Transverse colon (tissue), 4 donors: Measurements from ENCODE around the gene TMUB2. TPM values are rescaled to one million over a fixed set of nuclear protein-coding genes. Genes with fewer than 3 reads are reported as not detected.

ENCODE experiments used
- DNase-seq: peaks from one replicate; pipeline ENCODE4 v3.0.0-alpha.2; 2019
- H3K27ac ChIP-seq, 4 donors: fragments of 200-600 bp; sonication (generic); 2 replicates each; pipeline ENCODE4 v1.5.1; 2016 to 2018; ENCODE audit warnings: inconsistent platforms in 4 of 4
- H3K27me3 ChIP-seq: fragments of 200-600 bp; sonication (generic); 2 replicates; pipeline ENCODE4 v1.5.1; 2017; ENCODE audit warnings: inconsistent platforms
- H3K36me3 ChIP-seq, 4 donors: fragments of 200-600 bp; sonication (generic); 2 replicates each; pipeline ENCODE4 v1.5.1; 2017 to 2019; ENCODE audit warnings: inconsistent platforms in 4 of 4
- H3K4me1 ChIP-seq, 4 donors: fragments of 200-600 bp; sonication (generic); 2 replicates each; pipeline ENCODE4 v1.5.1; 2017 to 2020; ENCODE audit warnings: inconsistent platforms in 4 of 4
- H3K4me3 ChIP-seq, 4 donors: fragments of 200-600 bp; sonication (generic); 1 replicate in 1 of 4; 2 replicates in 3 of 4; pipeline versions ENCODE4 v1.5.1 to v1.6.1; 2017 to 2019; ENCODE audit warnings: inconsistent platforms in 4 of 4
- H3K9me3 ChIP-seq, 2 donors: fragments of 200-600 bp; sonication (generic); 2 replicates each; pipeline ENCODE4 v1.5.1; 2017 to 2019; ENCODE audit warnings: inconsistent platforms in 2 of 2
- CTCF ChIP-seq, 5 experiments: fragments of 200-600 bp in 3 of 5; fragments of 450-650 bp in 2 of 5; sonication (generic) in 3 of 5; IDR thresholded peaks; 1 replicate in 2 of 5; 2 replicates in 3 of 5; pipeline ENCODE4 v1.5.1; 2016 to 2017; ENCODE audit warnings: antibody characterized with exemption in 5 of 5, inconsistent platforms in 3 of 5, mild to moderate bottlenecking in 2 of 5, moderate library complexity in 1 of 5
- EP300 ChIP-seq: sonication (generic); formaldehyde crosslinking; IDR thresholded peaks from one replicate; pipeline ENCODE4 v1.6.1; 2017; ENCODE audit warnings: antibody characterized with exemption, low read depth
- POLR2A ChIP-seq: fragments of 450-650 bp; IDR thresholded peaks from one replicate; pipeline ENCODE4 v1.6.1; 2016; ENCODE audit warnings: antibody characterized with exemption, mild to moderate bottlenecking, moderate library complexity
- POLR2AphosphoS5 ChIP-seq, 3 donors: sonication (generic); formaldehyde crosslinking; IDR thresholded peaks; one replicate each; pipeline ENCODE4 v1.6.1; 2016; ENCODE audit warnings: antibody characterized with exemption in 3 of 3
- WGBS, 2 donors: methylation state at CpG; one replicate each; pipeline ENCODE4 v1.1.5; 2018; ENCODE audit warnings: low coverage in 1 of 2; 5-methylcytosine and 5-hydroxymethylcytosine counted together
- in situ Hi-C, 4 donors: fragments of 200-750 bp; cut with MboI; loops; one replicate each; pipeline versions ENCODE4 v1.15.0 to v1.15.1; 2017; ENCODE audit warnings: low sequenced_read_pairs in 3 of 4, low pct_ligation_motif_present in 1 of 4, low pct_unique_long_range_greater_than_20kb in 1 of 4
- intact Hi-C: fragments of 100-400 bp; cut with DNase I; formaldehyde crosslinking; loops from one replicate; pipeline ENCODE4 v1.15.1; 2023; ENCODE audit warnings: low total_unique reads
- total RNA-seq, 4 donors: library from RNA; depleted of rRNA; stranded (reverse); fragments of >200 nt; gene quantifications; one replicate each; pipeline ENCODE4 v1.1.0, GENCODE V29; 2016

Gene TMUB2
- total RNA-seq, 4 donors from 2014 or later = 53.4 to 70.5 (median 60.6) TPM

- Histone ChIP-seq H3K36me3 (peaks cover 0 to 12% (median 0%) of the 10 kb centered on the region in 4 donors), H3K4me1 (peaks cover 0 to 11% (median 3%) of the 10 kb centered on the region in 4 donors), H3K27me3 (no peaks in the 10 kb centered on the region), H3K27ac (no peak overlapping the region), H3K4me3 (no peak overlapping the region), H3K9me3 (no peaks in the 10 kb centered on the region)
- intact Hi-C loops = no loop called here
- TF ChIP-seq POLR2AphosphoS5 (IDR thresholded peaks at IDR 0.05) (no peak), EP300 (no peak), CTCF (IDR thresholded peaks at IDR 0.05) (no peak)
- no peak for DNase-seq
- WGBS, 2 donors = 90 to 100% methylated on average over 1 to 2 of the region's 2 CpGs
- in situ Hi-C loops = loop anchor here in 2 of 4 donors (25.0 kb wide), 2 partner anchors 112 to 237 kb away; partner anchors contain the start of genes G6PC3 (in 1 of the 2), LSM12 (in 1 of the 2) and PPY (in 1 of the 2)
Observed at GRCh38 chr17:44174427-44174826, 12.3 kb upstream of the TMUB2 start.

DNA sequence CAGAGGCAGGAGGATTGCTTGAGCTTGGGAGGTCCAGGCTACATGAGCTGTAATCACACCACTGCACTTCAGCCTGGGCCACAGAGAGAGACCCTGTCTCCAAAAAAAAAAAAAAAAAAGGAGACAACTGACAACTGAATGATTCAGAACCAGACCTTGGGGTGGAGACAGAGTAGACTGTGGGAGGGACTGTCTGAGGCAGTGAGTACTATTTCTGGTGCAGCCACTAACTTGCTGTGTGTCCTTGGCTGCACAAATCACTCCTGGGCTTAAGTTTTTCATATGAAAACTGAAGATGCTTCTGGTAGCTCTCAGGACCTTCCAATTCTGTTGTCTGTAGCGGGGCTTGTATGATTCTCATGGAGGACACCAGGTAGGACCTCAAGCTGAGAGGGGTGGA is 10.5 kb upstream of the TMUB2 start:
- WGBS, 2 donors = 100% methylated on average over 1 of the region's 1 CpG; no CpG with 5 or more reads in 1 of the 2 donors
- no peak for TF ChIP-seq POLR2AphosphoS5 (IDR thresholded peaks at IDR 0.05)
- no peak for TF ChIP-seq EP300
- TF ChIP-seq POLR2A = no peak
- TF ChIP-seq CTCF (IDR thresholded peaks at IDR 0.05) = no peak

DNA sequence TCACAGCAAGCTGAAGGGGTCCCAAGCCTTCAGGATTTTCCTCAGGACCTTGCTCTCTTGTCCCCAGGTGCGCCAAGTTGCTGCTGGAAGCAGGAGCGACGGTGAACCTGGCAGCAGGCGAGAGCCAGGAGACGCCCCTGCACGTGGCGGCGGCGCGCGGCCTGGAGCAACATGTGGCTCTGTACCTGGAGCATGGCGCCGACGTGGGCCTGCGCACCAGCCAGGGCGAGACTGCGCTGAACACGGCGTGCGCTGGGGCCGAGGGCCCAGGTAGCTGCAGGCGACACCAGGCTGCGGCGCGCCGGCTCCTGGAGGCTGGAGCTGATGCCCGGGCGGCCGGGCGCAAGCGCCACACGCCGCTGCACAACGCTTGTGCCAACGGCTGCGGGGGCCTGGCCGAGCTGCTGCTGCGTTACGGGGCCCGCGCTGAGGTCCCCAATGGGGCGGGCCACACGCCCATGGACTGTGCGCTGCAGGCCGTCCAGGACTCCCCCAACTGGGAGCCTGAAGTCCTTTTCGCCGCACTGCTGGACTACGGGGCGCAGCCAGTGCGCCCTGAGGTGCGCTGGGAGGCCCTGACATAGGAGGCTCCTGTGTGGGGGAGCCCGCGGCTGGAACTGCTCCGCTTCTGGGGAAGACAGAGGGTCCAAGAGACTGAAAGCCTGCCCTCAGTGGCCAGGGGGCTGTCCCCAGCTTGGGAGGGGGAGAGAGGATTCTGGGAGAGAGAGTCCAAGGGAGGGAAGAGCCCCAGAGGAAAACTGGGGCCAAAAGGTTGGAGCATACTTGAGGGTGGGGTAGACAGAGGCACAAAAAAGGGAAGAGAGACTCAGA is 9.9 kb upstream of the TMUB2 start:
- H3K27me3 ChIP-seq = no peaks in the 10 kb centered on the region
- H3K4me1 ChIP-seq = peaks cover 0 to under 1% (median 0%) of the 10 kb centered on the region in 4 donors
- peaks cover 0 to 12% (median 0%) of the 10 kb centered on the region in 4 donors for H3K36me3 ChIP-seq
- DNase-seq = no peak
- in situ Hi-C loops (no loop called here), intact Hi-C loops (no loop called here)
- no peaks in the 10 kb centered on the region for H3K9me3 ChIP-seq
- no peak for TF ChIP-seq POLR2AphosphoS5 (IDR thresholded peaks at IDR 0.05)
- TF ChIP-seq POLR2A = no peak
- no peak for TF ChIP-seq CTCF (IDR thresholded peaks at IDR 0.05)
- no peak for TF ChIP-seq EP300
- no peak overlapping the region for H3K4me3 ChIP-seq
- H3K27ac ChIP-seq = no peak overlapping the region
- 98 to 100% methylated on average over 1 to 33 of the region's 54 CpGs for WGBS, 2 donors

More for the DNA sequence above, 10.5 kb upstream of the TMUB2 start:
- intact Hi-C loops = no loop called here
- H3K36me3 ChIP-seq = peaks cover 0 to 12% (median 0%) of the 10 kb centered on the region in 4 donors
- H3K4me3 ChIP-seq = no peak overlapping the region
- DNase-seq = no peak
- no peaks in the 10 kb centered on the region for H3K27me3 ChIP-seq
- no peak overlapping the region for H3K27ac ChIP-seq
- in situ Hi-C loops = no loop called here
- no peaks in the 10 kb centered on the region for H3K9me3 ChIP-seq
- peaks cover 0 to 4% (median 0%) of the 10 kb centered on the region in 4 donors for H3K4me1 ChIP-seq

DNA sequence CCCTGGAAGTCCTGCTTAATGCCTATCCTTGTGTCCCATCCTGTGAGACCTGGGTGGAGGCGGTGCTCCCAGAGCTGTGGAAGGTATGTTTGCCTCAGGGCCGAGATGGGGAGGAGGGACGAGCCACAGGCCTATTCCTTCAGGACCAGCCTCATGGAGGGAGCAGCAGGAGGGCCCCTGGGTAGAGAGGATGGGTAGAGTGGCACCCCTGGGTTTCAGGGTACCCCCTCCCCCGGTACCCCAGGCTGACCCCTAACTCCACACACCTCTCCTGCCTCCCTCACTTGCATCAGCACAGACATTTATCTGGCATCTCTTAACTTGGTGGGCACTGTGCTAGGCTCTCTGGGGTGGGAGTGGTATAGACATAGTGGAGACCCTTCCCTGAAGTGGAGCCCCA is 9.1 kb upstream of the TMUB2 start:
- WGBS, 2 donors = 100% methylated on average over 4 of the region's 4 CpGs; no CpG with 5 or more reads in 1 of the 2 donors
- peaks cover 0 to 12% (median 0%) of the 10 kb centered on the region in 4 donors for H3K36me3 ChIP-seq
- H3K9me3 ChIP-seq = no peaks in the 10 kb centered on the region
- intact Hi-C loops (no loop called here), in situ Hi-C loops (no loop called here)
- H3K27ac ChIP-seq = no peak overlapping the region
- H3K4me3 ChIP-seq = no peak overlapping the region
- TF ChIP-seq EP300 (no peak), POLR2AphosphoS5 (IDR thresholded peaks at IDR 0.05) (no peak), CTCF (IDR thresholded peaks at IDR 0.05) (no peak), POLR2A (no peak)
- no peak for DNase-seq
- H3K27me3 ChIP-seq = no peaks in the 10 kb centered on the region
- no peaks in the 10 kb centered on the region for H3K4me1 ChIP-seq
